ENCODE results near the gene KCNC4. TPM values are rescaled to one million over a fixed set of nuclear protein-coding genes. Genes with fewer than 3 reads are reported as not detected.

The KCNC4 gene
- total RNA-seq, 1 experiment from 2014 or later = 0.24 TPM

GRCh38 chr1:110220324-110220723 is 10.2 kb downstream of the KCNC4 start:
- Histone ChIP-seq H3K36me3 (ENCODE audit: insufficient read depth, low read length, poor library complexity, severe bottlenecking) (no peaks in the 10 kb centered on the region), H3K4me3 (ENCODE audit: low read depth, low read length, poor library complexity, severe bottlenecking) (no peak overlapping the region), H3K9me3 (ENCODE audit: low read depth, low read length, poor library complexity, severe bottlenecking) (no peaks in the 10 kb centered on the region), H3K4me1 (ENCODE audit: insufficient read depth, low read length, poor library complexity, severe bottlenecking) (no peaks in the 10 kb centered on the region), H3K27ac (ENCODE audit: low read depth, low read length, poor library complexity, severe bottlenecking) (no peak overlapping the region), H3K27me3 (replicated peaks; ENCODE audit: insufficient read depth, low read depth, low read length, poor library complexity) (no peaks in the 10 kb centered on the region)
- ChIA-PET POLR2A (ENCODE audit: low non-redundant PET) (no interaction called here), CTCF (no interaction called here)
- intact Hi-C loops (cut with micrococcal nuclease; ENCODE audit: unreplicated experiment) = no loop called here
- DNase-seq (ENCODE audit: low spot score) = no peak
- TF ChIP-seq CTCF (conservative IDR thresholded peaks at IDR 0.05; ENCODE audit: low read depth, low read length) = no peak
- no peak for TF ChIP-seq EZH2 (IDR thresholded peaks at IDR 0.05; ENCODE audit: borderline replicate concordance, low read depth, low read length, poor library complexity, severe bottlenecking)
- BruUV-seq (replicated peaks) = no TSS peak

- Histone ChIP-seq H3K27me3 (replicated peaks; ENCODE audit: insufficient read depth, low read depth, low read length, poor library complexity) (no peaks in the 10 kb centered on the region), H3K4me1 (ENCODE audit: insufficient read depth, low read length, poor library complexity, severe bottlenecking) (no peaks in the 10 kb centered on the region), H3K27ac (ENCODE audit: low read depth, low read length, poor library complexity, severe bottlenecking) (no peak overlapping the region), H3K9me3 (ENCODE audit: low read depth, low read length, poor library complexity, severe bottlenecking) (no peaks in the 10 kb centered on the region), H3K36me3 (ENCODE audit: insufficient read depth, low read length, poor library complexity, severe bottlenecking) (no peaks in the 10 kb centered on the region), H3K4me3 (ENCODE audit: low read depth, low read length, poor library complexity, severe bottlenecking) (no peak overlapping the region)
- intact Hi-C loops (cut with micrococcal nuclease; ENCODE audit: unreplicated experiment) = no loop called here
- no TSS peak for BruUV-seq (replicated peaks)
- TF ChIP-seq EZH2 (IDR thresholded peaks at IDR 0.05; ENCODE audit: borderline replicate concordance, low read depth, low read length, poor library complexity, severe bottlenecking) (no peak), CTCF (conservative IDR thresholded peaks at IDR 0.05; ENCODE audit: low read depth, low read length) (no peak)
- DNase-seq (ENCODE audit: low spot score) = no peak
- ChIA-PET POLR2A (ENCODE audit: low non-redundant PET) (no interaction called here), CTCF (no interaction called here)
Measured at GRCh38 chr1:110221119-110221518, 11.0 kb downstream of the KCNC4 start.

- Histone ChIP-seq H3K36me3 (ENCODE audit: insufficient read depth, low read length, poor library complexity, severe bottlenecking) (no peaks in the 10 kb centered on the region), H3K4me1 (ENCODE audit: insufficient read depth, low read length, poor library complexity, severe bottlenecking) (no peaks in the 10 kb centered on the region), H3K27me3 (replicated peaks; ENCODE audit: insufficient read depth, low read depth, low read length, poor library complexity) (no peaks in the 10 kb centered on the region), H3K9me3 (ENCODE audit: low read depth, low read length, poor library complexity, severe bottlenecking) (no peaks in the 10 kb centered on the region), H3K27ac (ENCODE audit: low read depth, low read length, poor library complexity, severe bottlenecking) (no peak overlapping the region), H3K4me3 (ENCODE audit: low read depth, low read length, poor library complexity, severe bottlenecking) (no peak overlapping the region)
- TF ChIP-seq CTCF (conservative IDR thresholded peaks at IDR 0.05; ENCODE audit: low read depth, low read length) (no peak), EZH2 (IDR thresholded peaks at IDR 0.05; ENCODE audit: borderline replicate concordance, low read depth, low read length, poor library complexity, severe bottlenecking) (no peak)
- POLR2A ChIA-PET (ENCODE audit: low non-redundant PET) = no interaction called here
- DNase-seq (ENCODE audit: low spot score) = no peak
- BruUV-seq (replicated peaks) = no TSS peak
- CTCF ChIA-PET = no interaction called here
- intact Hi-C loops (cut with micrococcal nuclease; ENCODE audit: unreplicated experiment) = no loop called here
Measured at GRCh38 chr1:110223127-110223526, 13.0 kb downstream of the KCNC4 start.
